Erythroblast (primary cell): Measurements from ENCODE around the gene C1orf174.

ENCODE experiments used
- DNase-seq, 2 experiments: peaks; one replicate each; lab custom pipeline; 2025; lab: John Stamatoyannopoulos, UW
- GATA1 ChIP-seq: IDR thresholded peaks from 2 replicates; pipeline ENCODE4 v1.6.1; 2011; ENCODE audit warnings: low read depth, mild to moderate bottlenecking, control low read depth, low read length, moderate library complexity
- POLR2A ChIP-seq: IDR thresholded peaks from 2 replicates; pipeline ENCODE4 v1.6.1; 2011; ENCODE audit warnings: mild to moderate bottlenecking, low read length

C1orf174 gene

GRCh38 chr1:3850857-3851256 is 49.2 kb downstream of the C1orf174 start:
- no peak for DNase-seq
- no peak for TF ChIP-seq POLR2A
- no peak for TF ChIP-seq GATA1

GRCh38 chr1:3847081-3847480 is 53.0 kb downstream of the C1orf174 start:
- DNase-seq: no peak
- no peak for TF ChIP-seq POLR2A
- no peak for TF ChIP-seq GATA1

- no peak for TF ChIP-seq POLR2A
- no peak for TF ChIP-seq GATA1
- no peak for DNase-seq
Measured at GRCh38 chr1:3846541-3846940, 53.5 kb downstream of the C1orf174 start.

- no peak for TF ChIP-seq GATA1
- no peak for TF ChIP-seq POLR2A
- DNase-seq: no peak
Measured at GRCh38 chr1:3842912-3843311, 57.2 kb downstream of the C1orf174 start.

- DNase-seq: no peak
- no peak for TF ChIP-seq POLR2A
- TF ChIP-seq GATA1: no peak
Measured at GRCh38 chr1:3841491-3841890, 58.6 kb downstream of the C1orf174 start.
